ENCODE measurements around the gene SLC12A5. TPM values are rescaled to one million over a fixed set of nuclear protein-coding genes. Genes with fewer than 3 reads are reported as not detected.
A peak's percentile ranks its signal among the peaks of the same experiment; 100 is the strongest.

Gene SLC12A5
- total RNA-seq, 1 experiment from 2014 or later = 20.9 TPM

- Histone ChIP-seq H3K4me1 (ENCODE audit: insufficient read depth, low read length, poor library complexity, severe bottlenecking) (peaks cover 6% of the 10 kb centered on the region), H3K36me3 (ENCODE audit: insufficient read depth, low read length, poor library complexity, severe bottlenecking) (no peaks in the 10 kb centered on the region), H3K4me3 (ENCODE audit: low read depth, low read length, poor library complexity, severe bottlenecking) (peak overlapping the region; percentile 41), H3K27ac (ENCODE audit: low read depth, low read length, poor library complexity, severe bottlenecking) (no peak overlapping the region), H3K27me3 (replicated peaks; ENCODE audit: insufficient read depth, low read depth, low read length, poor library complexity) (no peaks in the 10 kb centered on the region), H3K9me3 (ENCODE audit: low read depth, low read length, poor library complexity, severe bottlenecking) (no peaks in the 10 kb centered on the region)
- intact Hi-C loops (cut with micrococcal nuclease; ENCODE audit: unreplicated experiment) = no loop called here
- no peak for DNase-seq (ENCODE audit: low spot score)
- TF ChIP-seq EZH2 (IDR thresholded peaks at IDR 0.05; ENCODE audit: borderline replicate concordance, low read depth, low read length, poor library complexity, severe bottlenecking) = no peak
- no peak for TF ChIP-seq CTCF (conservative IDR thresholded peaks at IDR 0.05; ENCODE audit: low read depth, low read length)
- no TSS peak for BruUV-seq (replicated peaks)
- ChIA-PET CTCF (interaction anchor here (0.6 to 3.0 kb wide), 5 partner anchors 8 to 73 kb away, joined by 3 to 12 read pairs (median 3); no protein-coding TSS in a partner anchor), POLR2A (ENCODE audit: low non-redundant PET) (interaction anchor here (0.7 kb wide), 1 partner anchor 392 kb away, joined by 4 read pairs; no protein-coding TSS in a partner anchor)
Observed at GRCh38 chr20:46014517-46015396, 14.3 kb upstream of the SLC12A5 start.

GRCh38 chr20:46017272-46017671, 11.7 kb upstream of the SLC12A5 start:
- BruUV-seq (replicated peaks) = no TSS peak
- H3K4me1 ChIP-seq (ENCODE audit: insufficient read depth, low read length, poor library complexity, severe bottlenecking) = peaks cover 15% of the 10 kb centered on the region
- H3K4me3 ChIP-seq (ENCODE audit: low read depth, low read length, poor library complexity, severe bottlenecking) = no peak overlapping the region
- H3K9me3 ChIP-seq (ENCODE audit: low read depth, low read length, poor library complexity, severe bottlenecking) = no peaks in the 10 kb centered on the region
- POLR2A ChIA-PET (ENCODE audit: low non-redundant PET) = no interaction called here
- no peaks in the 10 kb centered on the region for H3K36me3 ChIP-seq (ENCODE audit: insufficient read depth, low read length, poor library complexity, severe bottlenecking)
- TF ChIP-seq CTCF (conservative IDR thresholded peaks at IDR 0.05; ENCODE audit: low read depth, low read length) = no peak
- no peak for TF ChIP-seq EZH2 (IDR thresholded peaks at IDR 0.05; ENCODE audit: borderline replicate concordance, low read depth, low read length, poor library complexity, severe bottlenecking)
- intact Hi-C loops (cut with micrococcal nuclease; ENCODE audit: unreplicated experiment) = no loop called here
- no peak overlapping the region for H3K27ac ChIP-seq (ENCODE audit: low read depth, low read length, poor library complexity, severe bottlenecking)
- no peak for DNase-seq (ENCODE audit: low spot score)
- H3K27me3 ChIP-seq (replicated peaks; ENCODE audit: insufficient read depth, low read depth, low read length, poor library complexity) = no peaks in the 10 kb centered on the region
- CTCF ChIA-PET = no interaction called here

- Histone ChIP-seq H3K4me1 (ENCODE audit: insufficient read depth, low read length, poor library complexity, severe bottlenecking) (peaks cover 19% of the 10 kb centered on the region), H3K4me3 (ENCODE audit: low read depth, low read length, poor library complexity, severe bottlenecking) (no peak overlapping the region), H3K27ac (ENCODE audit: low read depth, low read length, poor library complexity, severe bottlenecking) (no peak overlapping the region), H3K36me3 (ENCODE audit: insufficient read depth, low read length, poor library complexity, severe bottlenecking) (no peaks in the 10 kb centered on the region), H3K27me3 (replicated peaks; ENCODE audit: insufficient read depth, low read depth, low read length, poor library complexity) (no peaks in the 10 kb centered on the region), H3K9me3 (ENCODE audit: low read depth, low read length, poor library complexity, severe bottlenecking) (no peaks in the 10 kb centered on the region)
- ChIA-PET CTCF (no interaction called here), POLR2A (ENCODE audit: low non-redundant PET) (no interaction called here)
- intact Hi-C loops (cut with micrococcal nuclease; ENCODE audit: unreplicated experiment) = no loop called here
- TF ChIP-seq CTCF (conservative IDR thresholded peaks at IDR 0.05; ENCODE audit: low read depth, low read length) = no peak
- no peak for TF ChIP-seq EZH2 (IDR thresholded peaks at IDR 0.05; ENCODE audit: borderline replicate concordance, low read depth, low read length, poor library complexity, severe bottlenecking)
- no peak for DNase-seq (ENCODE audit: low spot score)
- no TSS peak for BruUV-seq (replicated peaks)
Observed at GRCh38 chr20:46018112-46018511, 10.9 kb upstream of the SLC12A5 start.
